Measurements from ENCODE around the gene WNT6.
A peak's percentile ranks its signal among the peaks of the same experiment; 100 is the strongest.

WNT6 gene

DNA sequence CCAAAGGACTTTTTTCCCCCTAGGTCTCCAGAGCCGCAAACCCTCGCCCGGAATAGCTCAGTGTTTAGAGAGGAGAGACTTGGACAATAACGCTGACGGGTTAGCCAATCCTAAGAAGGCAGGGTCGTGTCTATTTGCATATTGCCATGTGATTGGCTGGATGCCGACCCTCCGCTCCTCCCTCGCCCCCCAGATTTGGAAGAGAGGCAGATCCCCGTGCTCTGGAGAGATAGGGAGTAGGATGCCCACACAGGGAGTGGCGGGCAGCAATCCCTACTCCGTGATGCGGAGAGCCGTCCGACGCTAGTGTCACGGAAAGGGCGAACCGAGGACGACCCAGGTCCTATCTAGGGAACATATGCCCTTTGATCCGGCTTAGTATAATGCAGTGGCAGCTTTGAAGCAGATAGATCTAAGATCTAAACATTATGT, 1.4 kb downstream of the WNT6 start:
- no peak for TF ChIP-seq CTCF (IDR thresholded peaks at IDR 0.05; ENCODE audit: low read length, missing control alignments)
- H3K4me3 ChIP-seq (replicated peaks; ENCODE audit: low read depth, low read length) = no peak overlapping the region
- peak; percentile 60 for DNase-seq (ENCODE audit: low read depth)

GRCh38 chr2:218861645-218862318, 2.2 kb downstream of the WNT6 start:
- no peak for DNase-seq (ENCODE audit: low read depth)
- no peak for TF ChIP-seq CTCF (IDR thresholded peaks at IDR 0.05; ENCODE audit: low read length, missing control alignments)
- H3K4me3 ChIP-seq (replicated peaks; ENCODE audit: low read depth, low read length) = no peak overlapping the region

DNA sequence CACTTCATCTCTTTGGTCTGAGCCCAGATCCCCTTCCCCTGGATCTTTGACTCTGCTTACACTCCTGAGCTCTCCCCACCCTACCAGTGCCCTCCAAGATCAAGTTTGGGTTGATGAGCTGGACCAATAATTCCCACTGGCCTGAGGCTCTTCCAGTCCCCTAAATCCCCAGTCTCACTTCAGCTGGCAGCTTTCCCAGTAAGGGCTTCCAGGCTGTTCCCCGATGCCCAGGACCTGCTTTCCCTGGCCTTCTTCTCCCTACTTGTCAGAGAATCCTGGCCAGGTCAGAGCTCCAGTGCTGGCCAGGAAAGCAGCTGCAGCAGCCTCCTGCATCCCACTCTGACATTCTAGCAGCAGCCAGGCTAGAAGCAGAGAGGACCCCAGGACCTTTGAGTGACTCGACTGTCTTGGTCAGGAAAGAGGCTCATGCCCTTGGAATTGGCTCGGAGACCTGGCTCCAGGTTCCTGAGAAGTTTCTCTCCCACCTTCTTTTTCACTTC, 3.5 kb downstream of the WNT6 start:
- no peak for DNase-seq (ENCODE audit: low read depth)
- no peak overlapping the region for H3K4me3 ChIP-seq (replicated peaks; ENCODE audit: low read depth, low read length)
- TF ChIP-seq CTCF (IDR thresholded peaks at IDR 0.05; ENCODE audit: low read length, missing control alignments) = no peak

- no peak for DNase-seq (ENCODE audit: low read depth)
- no peak overlapping the region for H3K4me3 ChIP-seq (replicated peaks; ENCODE audit: low read depth, low read length)
- TF ChIP-seq CTCF (IDR thresholded peaks at IDR 0.05; ENCODE audit: low read length, missing control alignments) = no peak
Observed at GRCh38 chr2:218865396-218865795, 5.8 kb downstream of the WNT6 start.

- no peak overlapping the region for H3K4me3 ChIP-seq (replicated peaks; ENCODE audit: low read depth, low read length)
- TF ChIP-seq CTCF (IDR thresholded peaks at IDR 0.05; ENCODE audit: low read length, missing control alignments) = no peak
- DNase-seq (ENCODE audit: low read depth) = no peak
Observed at GRCh38 chr2:218865999-218866398, 6.4 kb downstream of the WNT6 start.

- no peak overlapping the region for H3K4me3 ChIP-seq (replicated peaks; ENCODE audit: low read depth, low read length)
- TF ChIP-seq CTCF (IDR thresholded peaks at IDR 0.05; ENCODE audit: low read length, missing control alignments) = no peak
- DNase-seq (ENCODE audit: low read depth) = no peak
Observed at GRCh38 chr2:218867900-218868299, 8.3 kb downstream of the WNT6 start.

DNA sequence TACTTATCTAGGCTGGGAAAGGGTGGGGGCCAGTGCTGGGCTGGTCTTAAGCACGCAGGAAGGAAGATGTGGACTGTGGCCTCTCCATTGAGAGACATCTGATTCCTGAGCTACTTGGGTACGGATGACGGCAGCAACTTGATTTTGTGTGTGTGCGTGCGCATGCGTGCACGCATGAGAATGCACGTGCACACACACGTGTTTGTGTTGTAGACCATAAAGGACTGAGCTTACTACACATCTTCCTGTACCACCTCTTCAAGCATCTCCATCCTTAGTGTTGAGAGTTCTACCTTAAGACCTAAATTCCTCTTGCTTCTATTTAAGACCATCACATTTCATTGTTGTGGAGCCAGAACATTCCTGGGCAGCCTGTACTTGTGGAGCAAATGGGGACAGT, 9.5 kb downstream of the WNT6 start:
- TF ChIP-seq CTCF (IDR thresholded peaks at IDR 0.05; ENCODE audit: low read length, missing control alignments) = no peak

More for the DNA sequence above, 9.5 kb downstream of the WNT6 start:
- DNase-seq (ENCODE audit: low read depth) = no peak
- H3K4me3 ChIP-seq (replicated peaks; ENCODE audit: low read depth, low read length) = no peak overlapping the region

Measured in fibroblast of pulmonary artery (primary cell).